ENCODE measurements around the gene AQP4.

AQP4 gene

GRCh38 chr18:26865557-26865956 is at the start of gene AQP4:
Gene AQP4, minus strand, starts transcription at chr18:26865707. Its CDS starts 18 bp downstream, at chr18:26865689.
- DNase-seq (ENCODE audit: low read depth) = no peak

DNA sequence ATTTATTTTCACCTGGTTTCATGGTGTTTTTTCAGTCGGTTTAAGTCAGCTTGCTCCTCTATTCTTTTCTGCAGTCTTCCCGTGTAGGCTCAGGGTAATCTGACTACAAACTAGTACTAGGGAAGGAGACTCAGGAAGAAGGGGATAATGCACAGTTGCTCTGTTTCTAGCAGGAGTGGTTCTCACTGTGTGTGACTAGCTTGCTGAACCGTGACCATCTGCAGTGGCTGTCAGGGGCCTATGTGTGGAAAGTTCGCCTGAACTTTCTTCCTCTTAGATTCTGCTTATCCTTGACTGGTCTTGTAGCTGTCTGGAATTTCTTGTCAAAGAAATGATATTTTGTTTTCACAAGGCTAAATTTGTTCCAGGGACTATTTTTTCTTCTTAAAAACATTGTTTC is 46.3 kb upstream of the AQP4 start:
- no peak for DNase-seq (ENCODE audit: low read depth)

DNA sequence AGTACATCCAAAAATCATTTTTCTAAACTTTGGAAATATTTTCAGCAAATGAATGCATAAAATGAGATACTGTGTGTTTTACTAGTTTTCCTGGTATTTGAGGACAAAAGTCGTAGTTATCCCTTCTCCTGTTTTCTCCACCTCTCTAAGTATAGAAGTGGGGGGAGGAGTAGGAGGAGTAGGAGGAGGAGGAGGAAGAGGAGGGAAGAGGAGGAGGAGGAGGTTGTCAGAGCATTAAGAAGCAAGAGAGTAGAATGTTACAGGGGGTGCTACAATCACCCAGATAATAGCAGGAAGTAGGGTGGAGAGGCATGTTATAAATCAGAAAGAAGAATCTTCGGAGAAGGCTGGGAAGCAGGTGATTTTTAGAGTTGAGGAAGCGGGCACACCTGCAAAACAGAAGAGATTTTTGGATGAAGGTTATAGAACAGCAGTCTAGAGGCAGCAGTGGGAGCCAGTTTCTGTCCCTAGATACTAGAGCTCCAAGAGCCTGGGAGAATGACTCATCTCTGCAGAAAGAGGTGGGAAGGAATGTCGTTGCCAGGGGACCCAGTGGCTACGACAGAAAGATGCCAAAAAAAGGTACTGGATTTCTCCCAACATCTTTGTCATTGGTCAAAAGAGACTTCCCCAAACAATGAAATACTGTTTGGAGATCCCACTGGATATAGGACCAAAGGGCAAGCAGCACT is 44.2 kb upstream of the AQP4 start:
- DNase-seq (ENCODE audit: low read depth) = no peak

DNA sequence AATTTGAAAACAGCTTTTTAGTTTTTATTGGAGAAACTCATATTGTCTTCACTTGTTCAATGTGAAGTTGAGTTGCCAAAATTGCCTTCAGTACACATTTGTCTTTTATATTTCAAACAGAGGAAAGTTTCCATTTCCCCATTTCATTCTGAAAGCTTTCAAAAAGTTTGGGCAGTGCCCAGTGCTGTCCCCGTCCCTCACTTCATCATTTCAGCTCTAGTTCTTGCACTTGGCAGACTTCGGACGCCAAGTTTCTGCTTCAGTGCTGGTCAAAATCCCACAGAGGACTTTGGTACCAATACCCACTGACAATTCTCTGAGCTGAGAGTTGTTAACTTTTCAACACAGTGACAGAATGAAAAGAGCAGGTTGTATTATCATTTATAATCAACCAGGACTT is 43.4 kb upstream of the AQP4 start:
- DNase-seq (ENCODE audit: low read depth) = no peak

DNA sequence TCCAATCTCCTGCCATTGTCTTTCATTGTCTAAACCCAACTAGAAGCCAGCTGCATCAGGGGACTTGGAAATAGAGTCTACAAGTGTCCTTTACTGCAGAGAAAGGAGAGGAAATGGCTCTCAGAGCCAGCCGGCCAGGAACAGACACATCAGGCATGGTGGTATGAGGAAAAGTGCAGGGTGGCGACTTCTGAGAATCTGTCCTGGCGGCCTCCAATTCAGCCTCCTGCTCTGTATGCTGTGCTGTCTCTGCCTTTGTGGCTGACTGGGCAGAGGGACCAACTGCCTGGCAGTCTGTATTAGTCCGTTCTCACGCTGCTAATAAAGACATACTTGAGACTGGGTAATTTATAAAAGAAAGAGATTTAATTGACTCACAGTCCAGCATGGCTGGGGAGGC is 36.8 kb upstream of the AQP4 start:
- DNase-seq (ENCODE audit: low read depth) = no peak

- no peak for DNase-seq (ENCODE audit: low read depth)
Observed at GRCh38 chr18:26901020-26901419, 35.5 kb upstream of the AQP4 start.

- no peak for DNase-seq (ENCODE audit: low read depth)
Observed at GRCh38 chr18:26894426-26894825, 28.9 kb upstream of the AQP4 start.

- DNase-seq (ENCODE audit: low read depth) = no peak
Observed at GRCh38 chr18:26893996-26894395, 28.5 kb upstream of the AQP4 start.

- no peak for DNase-seq (ENCODE audit: low read depth)
Observed at GRCh38 chr18:26888259-26888658, 22.8 kb upstream of the AQP4 start.

DNA sequence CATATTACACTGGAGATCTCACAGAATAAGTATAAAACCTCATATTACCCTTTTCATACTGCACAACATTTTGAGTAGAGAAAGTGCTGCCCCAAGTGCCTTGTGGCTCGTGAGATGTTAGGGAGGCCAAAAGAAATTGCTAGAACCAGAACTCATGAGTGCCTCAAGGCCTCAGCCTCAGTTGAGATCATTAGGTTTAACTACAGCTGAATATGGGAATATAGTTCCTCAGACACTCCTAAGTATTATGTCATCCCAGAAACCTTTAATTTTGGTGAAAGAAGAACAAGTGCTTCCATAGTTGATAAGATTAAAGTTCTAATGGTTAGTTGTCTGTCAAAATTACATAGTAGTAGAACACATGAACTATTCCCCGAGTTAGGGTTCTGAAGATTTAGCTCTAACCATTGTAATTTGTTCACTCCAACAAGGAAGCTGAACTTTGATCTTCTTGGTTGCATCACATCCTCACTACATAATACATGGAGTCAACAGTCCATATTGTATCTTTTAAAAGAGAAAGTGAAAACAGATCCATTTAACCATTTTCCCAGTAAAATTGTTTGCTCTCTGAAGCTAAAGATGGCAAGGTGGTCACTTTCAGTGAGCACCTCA is 9.6 kb upstream of the AQP4 start:
- DNase-seq (ENCODE audit: low read depth) = no peak

- no peak for DNase-seq (ENCODE audit: low read depth)
Observed at GRCh38 chr18:26874283-26874682, 8.8 kb upstream of the AQP4 start.

DNA sequence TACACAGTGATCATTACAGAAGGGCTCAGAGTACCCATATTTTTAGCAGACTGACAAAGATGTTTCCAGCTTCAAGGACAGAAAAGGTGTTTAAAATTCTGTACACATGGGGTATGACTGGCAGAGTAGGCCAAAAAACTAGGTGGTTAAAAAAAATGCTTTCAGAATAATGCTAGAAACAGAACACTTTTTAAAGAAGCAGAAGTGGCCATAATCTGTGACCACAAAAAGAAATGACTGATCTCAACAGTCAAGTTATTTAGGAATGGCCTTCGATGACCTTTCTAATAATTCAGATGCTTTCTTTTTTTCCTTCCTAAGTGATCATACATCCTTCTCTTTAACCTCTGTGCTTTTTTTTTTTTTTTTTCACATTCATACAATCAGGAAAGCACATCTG is 4.1 kb upstream of the AQP4 start:
- DNase-seq (ENCODE audit: low read depth) = no peak

DNA sequence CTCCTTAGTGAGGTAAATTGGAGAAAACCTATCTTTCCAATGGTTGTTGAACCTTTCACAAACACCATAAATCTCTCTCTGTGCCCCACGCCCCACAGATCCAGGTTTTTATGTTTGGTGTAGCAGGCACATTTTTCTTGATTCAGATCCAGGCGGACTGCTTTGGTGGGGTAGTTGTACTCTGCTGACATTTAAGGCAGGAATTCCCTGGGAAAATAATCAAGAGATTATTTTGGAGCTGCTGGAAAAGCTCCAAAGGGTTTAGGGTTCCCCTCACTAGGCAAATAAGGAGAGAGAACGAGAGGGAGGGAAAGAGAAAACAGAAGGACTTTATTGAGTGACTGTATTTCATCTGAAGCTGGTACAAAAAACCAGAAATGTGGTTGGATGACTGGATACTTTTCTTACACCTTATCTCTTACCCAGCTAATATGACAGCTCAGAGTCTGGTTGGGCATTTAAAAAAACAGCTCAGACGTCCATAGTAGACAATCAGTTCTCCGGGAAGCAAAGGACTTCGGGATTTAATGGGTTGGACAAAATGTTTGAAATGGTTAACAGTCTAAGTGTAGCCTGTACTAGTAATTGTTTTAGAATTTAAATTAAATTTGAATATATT is 3.6 kb upstream of the AQP4 start:
- DNase-seq (ENCODE audit: low read depth) = no peak

DNA sequence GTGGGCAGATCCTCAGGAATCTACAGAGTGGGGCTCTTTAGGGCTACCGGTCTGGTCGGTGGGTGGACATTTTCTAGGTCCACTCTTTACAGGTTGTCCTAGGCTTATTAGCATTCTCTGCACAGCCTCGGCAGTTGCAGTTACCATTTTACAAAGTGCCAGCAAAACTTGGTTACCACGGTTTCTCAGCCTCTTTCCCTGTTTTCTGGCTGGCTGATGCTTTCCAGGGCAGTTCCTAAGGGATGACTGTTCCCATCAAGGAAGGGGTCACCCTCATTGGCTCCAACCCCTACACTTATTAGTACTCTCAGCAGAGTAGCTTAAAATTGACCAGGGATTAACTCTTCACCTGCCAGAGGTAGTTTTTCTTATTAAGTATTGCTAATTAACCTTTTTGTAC is 2.0 kb upstream of the AQP4 start:
- DNase-seq (ENCODE audit: low read depth) = no peak

GRCh38 chr18:26864658-26865057 is 849 bp downstream of the AQP4 start:
- DNase-seq (ENCODE audit: low read depth) = no peak

DNA sequence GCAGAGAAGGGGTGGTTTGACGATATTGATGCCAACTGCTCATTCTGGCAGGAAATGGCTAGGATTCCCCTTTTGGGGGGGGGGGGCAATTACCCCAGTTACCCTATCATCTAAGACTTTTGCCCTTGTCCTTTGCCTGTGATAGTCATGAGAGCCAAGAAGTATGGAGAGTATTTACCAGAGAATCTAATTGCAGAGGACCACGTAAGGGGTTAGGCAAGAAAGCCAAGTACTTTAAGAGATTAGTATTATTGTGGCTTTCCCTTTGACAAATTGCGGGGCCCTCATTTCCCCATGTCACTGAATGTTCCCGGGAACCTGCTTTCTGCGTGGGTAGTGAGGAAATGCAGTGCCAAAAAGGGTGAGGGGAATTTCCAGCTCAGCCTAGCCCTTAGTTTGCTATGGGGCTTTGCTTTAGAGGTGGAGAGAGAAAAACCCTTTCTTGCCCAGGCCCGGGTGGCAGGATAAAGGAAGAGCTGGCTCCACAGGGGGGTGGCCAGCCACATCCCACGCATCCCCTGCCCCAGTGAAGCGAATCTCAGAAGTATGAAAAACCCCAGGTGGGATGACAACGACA is 1.5 kb downstream of the AQP4 start:
- DNase-seq (ENCODE audit: low read depth) = no peak

DNA sequence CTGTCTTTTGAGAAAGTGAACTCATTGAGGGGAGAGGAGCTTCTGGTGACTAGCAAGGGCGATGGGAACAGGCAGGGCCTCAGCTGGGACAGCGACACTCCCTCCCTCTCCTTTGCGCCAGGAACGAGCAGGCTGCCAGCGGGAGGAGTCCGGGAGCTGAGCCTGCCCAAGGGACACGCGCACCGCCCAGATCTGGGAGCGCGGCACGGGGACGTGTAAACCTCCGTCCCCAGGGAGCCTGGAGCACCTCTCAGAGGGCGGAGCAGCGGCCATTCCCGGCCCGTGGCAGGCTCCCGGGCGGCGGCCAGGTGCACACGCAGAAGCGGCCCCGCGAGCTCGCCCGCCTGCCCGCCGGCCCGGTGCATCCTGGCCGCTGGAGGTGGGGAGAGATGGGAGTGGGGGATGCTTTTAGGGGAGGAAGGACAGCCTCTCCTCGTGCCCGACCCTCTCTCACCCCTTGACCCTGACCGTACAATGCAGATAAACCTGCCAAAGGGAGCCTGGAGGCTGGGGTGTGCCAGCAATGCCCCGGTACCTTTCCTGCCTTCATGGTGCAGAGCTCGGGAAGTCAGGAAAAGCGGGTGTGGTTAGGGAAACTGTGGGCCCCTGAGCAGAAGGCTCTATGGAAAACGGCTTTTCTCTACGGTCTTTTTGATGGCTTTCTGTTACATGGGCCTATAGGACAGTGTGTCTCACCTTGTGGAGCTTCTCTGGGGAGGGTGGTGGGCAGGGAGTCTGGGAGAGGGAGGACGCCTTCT is 2.2 kb downstream of the AQP4 start:
- no peak for DNase-seq (ENCODE audit: low read depth)

DNA sequence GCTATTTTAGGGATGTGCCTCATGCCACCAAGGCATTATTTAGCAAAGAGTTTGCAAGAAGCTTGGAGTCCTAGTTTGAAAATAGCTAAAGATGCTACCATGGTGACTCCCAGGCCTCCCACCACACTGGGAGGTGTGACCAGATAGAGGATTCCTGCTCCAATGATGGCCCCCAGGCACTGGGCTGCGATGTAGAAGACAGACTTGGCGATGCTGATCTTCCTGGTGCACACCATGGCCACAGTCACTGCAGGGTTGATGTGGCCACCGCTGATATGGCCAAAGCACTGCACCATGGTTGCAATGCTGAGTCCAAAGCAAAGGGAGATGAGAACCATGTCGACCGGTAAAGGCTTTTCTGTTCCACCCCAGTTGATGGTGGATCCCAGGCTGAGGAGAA is 3.4 kb downstream of the AQP4 start:
- no peak for DNase-seq (ENCODE audit: low read depth)

DNA sequence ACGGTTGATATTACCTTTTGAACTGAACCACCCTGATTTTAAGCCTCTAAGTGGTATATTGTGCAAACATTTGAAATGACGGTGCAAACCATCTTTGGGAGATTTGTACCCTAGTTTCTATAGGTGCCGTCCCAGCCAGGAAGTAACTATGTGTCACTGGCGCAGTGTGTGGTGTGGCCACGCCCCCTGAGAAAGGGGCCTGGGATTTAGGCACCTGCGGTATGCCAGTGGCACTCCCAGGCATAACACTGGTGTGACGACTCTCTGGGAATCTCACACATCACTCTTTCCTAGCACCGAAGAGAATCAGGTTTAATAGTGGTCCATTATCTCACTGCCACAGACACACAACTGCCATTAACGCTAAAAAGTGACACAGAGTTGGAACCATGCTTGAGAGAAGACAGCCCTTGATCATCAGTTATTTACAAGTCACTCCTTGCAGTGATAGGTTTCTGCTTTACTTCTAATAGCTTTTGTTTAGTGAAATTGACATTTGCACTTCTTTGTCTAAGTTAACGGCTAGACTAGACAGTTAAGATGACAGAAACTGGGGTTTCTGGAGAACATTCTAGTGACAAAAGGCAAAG is 11.1 kb downstream of the AQP4 start:
- no peak for DNase-seq (ENCODE audit: low read depth)

DNA sequence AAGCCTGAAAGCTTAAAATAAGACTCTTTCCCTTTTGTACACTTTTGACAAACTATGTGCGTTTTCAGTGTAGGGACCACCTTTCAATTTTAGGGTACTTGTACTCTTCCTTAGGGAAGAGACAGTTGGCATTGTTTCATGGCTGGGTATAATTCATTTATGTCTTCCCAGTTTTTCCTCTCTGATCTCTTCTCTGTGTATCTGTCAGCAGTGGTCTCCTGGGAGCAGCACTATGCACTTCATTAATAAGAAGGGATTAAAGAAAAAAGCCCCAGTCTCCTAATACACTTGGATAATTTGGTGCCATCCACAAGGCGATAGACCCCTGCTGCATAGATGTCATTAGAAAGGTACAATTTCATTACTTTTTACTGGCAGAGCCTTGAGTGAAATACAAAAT is 12.1 kb downstream of the AQP4 start:
- no peak for DNase-seq (ENCODE audit: low read depth)

DNA sequence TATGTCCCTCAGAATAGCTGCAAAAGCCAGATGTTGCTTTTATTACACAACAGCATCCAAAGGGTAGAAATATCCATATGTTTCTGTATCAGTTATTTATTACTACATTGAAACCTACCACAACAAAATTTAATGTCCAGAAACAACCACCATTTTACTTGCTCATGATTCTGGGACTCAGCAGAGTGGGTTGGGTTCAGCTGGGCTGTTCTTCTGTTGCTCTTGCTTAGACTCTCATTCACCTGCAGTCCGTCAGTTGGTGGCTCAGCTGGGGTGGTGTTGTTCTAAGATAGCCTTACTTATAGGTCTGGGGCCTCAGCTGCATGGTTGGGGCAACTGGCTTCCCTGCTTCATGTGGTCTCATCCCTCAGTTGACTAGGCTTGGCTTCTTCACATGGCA is 21.7 kb downstream of the AQP4 start:
- DNase-seq (ENCODE audit: low read depth) = no peak

DNA sequence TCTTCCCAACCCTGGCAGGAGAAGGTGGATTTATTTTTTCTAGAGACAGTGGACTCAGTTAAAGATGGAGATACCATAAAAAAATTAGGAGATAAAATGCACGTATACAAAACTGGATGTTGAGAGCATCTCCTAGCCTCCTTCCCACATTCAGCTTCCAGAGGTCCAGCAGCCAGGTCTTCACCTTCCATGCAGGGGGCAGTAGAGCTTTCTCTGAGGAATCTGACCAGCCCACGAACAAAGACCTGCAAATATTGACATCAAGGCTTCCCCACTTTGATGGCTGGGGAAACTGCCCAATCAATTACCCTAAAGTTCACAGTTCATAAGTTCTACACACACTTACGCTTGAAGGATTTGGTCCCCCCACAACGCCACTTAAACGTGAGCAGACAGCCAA is 24.5 kb downstream of the AQP4 start:
- DNase-seq (ENCODE audit: low read depth) = no peak
